GM21576 (cell line): ENCODE results near the gene ZFHX3.

ENCODE experiments used
- ATAC-seq: cut with Tn5 transposase; IDR thresholded peaks from one replicate; pipeline ENCODE4 v1.9.1; 2021; ENCODE audit warnings: mild to moderate bottlenecking, moderate library complexity; ENCODE audit not compliant: unreplicated experiment

ZFHX3 gene

GRCh38 chr16:72857834-72858664 lies 189.9 kb downstream of the ZFHX3 start:
- ATAC-seq: no peak

- no peak for ATAC-seq
These were observed 191.1 kb downstream of the ZFHX3 start for GRCh38 chr16:72856797-72857196.

GRCh38 chr16:72854267-72854959 lies 193.5 kb downstream of the ZFHX3 start:
- ATAC-seq: no peak

- ATAC-seq: no peak
These were observed 194.2 kb downstream of the ZFHX3 start for GRCh38 chr16:72853575-72854266.

GRCh38 chr16:72852421-72852820 lies 195.5 kb downstream of the ZFHX3 start:
- no peak for ATAC-seq

GRCh38 chr16:72850853-72851252 lies 197.1 kb downstream of the ZFHX3 start:
- no peak for ATAC-seq

GRCh38 chr16:72850021-72850420 lies 197.9 kb downstream of the ZFHX3 start:
- no peak for ATAC-seq

- no peak for ATAC-seq
These were observed 198.9 kb downstream of the ZFHX3 start for GRCh38 chr16:72848759-72849664.

GRCh38 chr16:72848028-72848400 lies 199.9 kb downstream of the ZFHX3 start:
- ATAC-seq: no peak

GRCh38 chr16:72847187-72848027 lies 200.5 kb downstream of the ZFHX3 start:
- ATAC-seq: peak; percentile 54

- ATAC-seq: no peak
These were observed 201.3 kb downstream of the ZFHX3 start for GRCh38 chr16:72846594-72846993.

GRCh38 chr16:72845322-72846020 lies 202.5 kb downstream of the ZFHX3 start:
- ATAC-seq: no peak

GRCh38 chr16:72844225-72844920 lies 203.6 kb downstream of the ZFHX3 start:
- peak; percentile 50 for ATAC-seq

GRCh38 chr16:72841506-72841905 lies 206.4 kb downstream of the ZFHX3 start:
- no peak for ATAC-seq

GRCh38 chr16:72840631-72841381 lies 207.1 kb downstream of the ZFHX3 start:
- no peak for ATAC-seq

- ATAC-seq: no peak
These were observed 209.0 kb downstream of the ZFHX3 start for GRCh38 chr16:72838951-72839350.

GRCh38 chr16:72838586-72838910 lies 209.4 kb downstream of the ZFHX3 start:
- ATAC-seq: no peak
